Esophagus muscularis mucosa (tissue), 4 donors: Measurements from ENCODE around the gene ADORA1. TPM values are rescaled to one million over a fixed set of nuclear protein-coding genes. Genes with fewer than 3 reads are reported as not detected.

Experiments
- DNase-seq: peaks from one replicate; pipeline ENCODE4 v3.0.0-alpha.2; 2017; ENCODE audit errors: extremely low spot score
- H3K27ac ChIP-seq, 4 donors: fragments of 200-600 bp; sonication (generic); replicated peaks in 1 of 4; 1 replicate in 3 of 4; 2 replicates in 1 of 4; pipeline ENCODE4 v1.5.1; 2016 to 2019; ENCODE audit warnings: mild to moderate bottlenecking in 1 of 4
- H3K27me3 ChIP-seq, 4 donors: fragments of 200-600 bp; sonication (generic); one replicate each; pipeline versions ENCODE4 v1.5.1 to v1.6.0; 2016 to 2019
- H3K36me3 ChIP-seq, 4 donors: fragments of 200-600 bp; sonication (generic); one replicate each; pipeline ENCODE4 v1.5.1; 2016 to 2019
- H3K4me1 ChIP-seq, 4 donors: fragments of 200-600 bp; sonication (generic); one replicate each; pipeline ENCODE4 v1.5.1; 2016 to 2019
- H3K4me3 ChIP-seq, 4 donors: fragments of 200-600 bp; sonication (generic); 1 replicate in 2 of 4; 2 replicates in 2 of 4; pipeline ENCODE4 v1.5.1; 2016 to 2019; ENCODE audit warnings: mild to moderate bottlenecking in 4 of 4, moderate library complexity in 1 of 4
- H3K9me3 ChIP-seq, 4 donors: fragments of 200-600 bp; sonication (generic); 1 replicate in 3 of 4; 2 replicates in 1 of 4; pipeline ENCODE4 v1.5.1; 2016 to 2019
- EP300 ChIP-seq: sonication (generic); formaldehyde crosslinking; IDR thresholded peaks from one replicate; pipeline ENCODE4 v1.6.1; 2017; ENCODE audit warnings: antibody characterized with exemption
- POLR2A ChIP-seq: fragments of 450-650 bp; IDR thresholded peaks from one replicate; pipeline ENCODE4 v1.6.1; 2017; ENCODE audit warnings: antibody characterized with exemption, moderate library complexity, mild to moderate bottlenecking, low read depth
- POLR2AphosphoS5 ChIP-seq, 2 donors: sonication (generic); formaldehyde crosslinking; IDR thresholded peaks; one replicate each; pipeline ENCODE4 v1.6.1; 2017; ENCODE audit warnings: antibody characterized with exemption in 2 of 2
- WGBS: methylation state at CpG from one replicate; pipeline ENCODE4 v1.1.5; 2018; 5-methylcytosine and 5-hydroxymethylcytosine counted together
- intact Hi-C: fragments of 100-400 bp; cut with DNase I; formaldehyde crosslinking; loops from one replicate; pipeline ENCODE4 v1.15.1; 2023
- total RNA-seq, 4 donors: library from RNA; depleted of rRNA; stranded (reverse); fragments of >200 nt; gene quantifications; one replicate each; pipeline versions ENCODE4 v1.1.0 to v1.2.1, GENCODE V29; 2016
- TF ChIP-seq, protein P1 (sequence below), 3 experiments: fragments of 200-600 bp in 2 of 3; fragments of 450-650 bp in 1 of 3; sonication (generic) in 2 of 3; IDR thresholded peaks; one replicate each; pipeline ENCODE4 v1.5.1; 2017 to 2019; ENCODE audit warnings: antibody characterized with exemption in 3 of 3, mild to moderate bottlenecking in 2 of 3, moderate library complexity in 1 of 3

Gene ADORA1
- total RNA-seq, 4 donors from 2014 or later, result 0.34 to 1.7 (median 0.80) TPM

DNA sequence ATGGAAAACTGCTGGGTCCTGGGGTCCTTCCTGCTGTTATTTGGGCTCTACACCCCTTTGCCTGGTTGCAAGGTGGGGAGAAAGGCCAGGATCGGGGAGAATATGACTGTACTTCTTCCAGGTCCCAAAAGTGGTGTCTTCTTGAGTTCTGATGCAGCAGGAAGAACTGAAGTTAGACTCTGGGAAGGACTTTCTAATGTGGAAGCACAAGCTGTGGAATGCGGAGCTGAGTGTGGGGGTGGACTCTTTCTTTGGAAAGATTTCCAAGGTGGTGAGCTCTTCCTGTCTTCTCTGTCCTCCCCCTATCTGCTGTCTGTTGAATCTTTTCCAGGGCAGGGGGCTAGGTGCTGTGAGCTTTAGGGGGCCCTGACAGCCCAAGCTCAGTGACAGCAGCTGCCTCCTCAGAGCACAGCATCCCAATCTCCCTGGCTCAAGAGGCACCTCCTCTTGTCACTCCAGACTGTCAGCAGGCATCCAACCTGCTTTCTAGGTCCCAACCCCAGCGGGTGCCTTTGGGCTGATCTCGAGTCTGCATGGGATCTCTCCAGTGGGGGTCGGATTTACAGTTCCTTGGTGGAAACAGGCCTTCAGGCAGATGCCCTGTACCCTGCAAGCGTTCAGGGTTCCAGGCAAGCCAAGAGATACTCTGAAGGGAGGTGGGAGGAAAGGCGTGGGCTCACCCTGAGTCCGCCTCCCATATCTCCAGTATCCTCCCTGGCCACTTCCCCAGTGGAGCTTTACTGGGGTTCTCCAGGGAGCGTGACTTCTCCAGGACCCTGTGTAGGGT, 23.2 kb downstream of the ADORA1 start:
- intact Hi-C loops, result no loop called here
- Histone ChIP-seq H3K4me3 (no peak overlapping the region), H3K4me1 (peaks cover 0 to 4% (median 2%) of the 10 kb centered on the region in 4 donors), H3K27me3 (peaks cover 0 to 15% (median 0%) of the 10 kb centered on the region in 4 donors), H3K27ac (no peak overlapping the region), H3K9me3 (no peaks in the 10 kb centered on the region), H3K36me3 (no peaks in the 10 kb centered on the region)
- no peak for DNase-seq
- TF ChIP-seq EP300 (no peak), POLR2A (no peak), POLR2AphosphoS5 (IDR thresholded peaks at IDR 0.05) (no peak)
- TF ChIP-seq, protein P1, sequence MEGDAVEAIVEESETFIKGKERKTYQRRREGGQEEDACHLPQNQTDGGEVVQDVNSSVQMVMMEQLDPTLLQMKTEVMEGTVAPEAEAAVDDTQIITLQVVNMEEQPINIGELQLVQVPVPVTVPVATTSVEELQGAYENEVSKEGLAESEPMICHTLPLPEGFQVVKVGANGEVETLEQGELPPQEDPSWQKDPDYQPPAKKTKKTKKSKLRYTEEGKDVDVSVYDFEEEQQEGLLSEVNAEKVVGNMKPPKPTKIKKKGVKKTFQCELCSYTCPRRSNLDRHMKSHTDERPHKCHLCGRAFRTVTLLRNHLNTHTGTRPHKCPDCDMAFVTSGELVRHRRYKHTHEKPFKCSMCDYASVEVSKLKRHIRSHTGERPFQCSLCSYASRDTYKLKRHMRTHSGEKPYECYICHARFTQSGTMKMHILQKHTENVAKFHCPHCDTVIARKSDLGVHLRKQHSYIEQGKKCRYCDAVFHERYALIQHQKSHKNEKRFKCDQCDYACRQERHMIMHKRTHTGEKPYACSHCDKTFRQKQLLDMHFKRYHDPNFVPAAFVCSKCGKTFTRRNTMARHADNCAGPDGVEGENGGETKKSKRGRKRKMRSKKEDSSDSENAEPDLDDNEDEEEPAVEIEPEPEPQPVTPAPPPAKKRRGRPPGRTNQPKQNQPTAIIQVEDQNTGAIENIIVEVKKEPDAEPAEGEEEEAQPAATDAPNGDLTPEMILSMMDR (IDR thresholded peaks at IDR 0.05), result no peak
- WGBS, result 79% methylated on average over 7 of the region's 9 CpGs

DNA sequence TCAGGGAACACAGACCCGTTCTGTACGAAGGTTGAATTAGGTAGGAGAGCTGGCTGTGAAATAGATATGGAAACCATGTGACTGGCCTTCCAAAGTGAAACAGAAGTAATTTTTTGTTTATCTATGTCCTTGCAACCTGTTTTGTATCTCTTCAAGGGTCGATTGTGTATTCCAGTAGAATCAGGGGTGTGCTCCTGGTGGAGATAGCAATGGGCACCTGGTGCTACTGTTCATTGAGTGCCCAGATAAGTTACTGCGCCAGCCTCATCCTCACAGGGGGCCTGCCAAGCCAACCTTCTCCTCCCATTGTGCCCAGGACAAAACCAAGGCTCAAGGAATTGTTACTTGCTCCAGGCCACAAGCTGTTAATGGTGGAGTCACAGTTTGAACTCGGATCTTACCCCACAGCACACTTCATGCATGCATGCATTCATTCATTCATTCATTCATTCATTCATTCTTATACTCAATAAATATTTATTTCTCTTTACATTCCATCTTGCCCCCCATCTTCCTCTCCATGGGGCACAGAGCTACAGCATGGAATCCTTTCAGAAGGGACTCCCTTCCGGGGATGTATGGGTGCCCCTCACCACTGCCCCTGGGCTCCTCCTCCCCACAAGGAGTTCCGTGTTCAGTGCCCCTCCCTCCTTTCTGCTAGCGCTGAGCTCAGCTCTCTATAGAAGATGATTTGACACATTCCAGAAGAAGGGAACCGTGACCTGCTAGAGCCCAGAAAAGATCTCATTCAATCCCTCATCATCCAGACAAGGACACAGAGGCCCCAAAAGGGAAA, 24.0 kb downstream of the ADORA1 start:
- H3K27ac ChIP-seq, result no peak overlapping the region
- DNase-seq, result no peak
- peaks cover 0 to 15% (median 0%) of the 10 kb centered on the region in 4 donors for H3K27me3 ChIP-seq
- intact Hi-C loops, result no loop called here
- H3K9me3 ChIP-seq, result no peaks in the 10 kb centered on the region
- 71% methylated on average over 9 of the region's 9 CpGs for WGBS
- peaks cover 0 to 4% (median 2%) of the 10 kb centered on the region in 4 donors for H3K4me1 ChIP-seq
- TF ChIP-seq POLR2AphosphoS5 (IDR thresholded peaks at IDR 0.05), result no peak
- TF ChIP-seq EP300, result no peak
- TF ChIP-seq, protein P1 (IDR thresholded peaks at IDR 0.05), result no peak
- no peak for TF ChIP-seq POLR2A
- H3K36me3 ChIP-seq, result no peaks in the 10 kb centered on the region
- H3K4me3 ChIP-seq, result no peak overlapping the region

DNA sequence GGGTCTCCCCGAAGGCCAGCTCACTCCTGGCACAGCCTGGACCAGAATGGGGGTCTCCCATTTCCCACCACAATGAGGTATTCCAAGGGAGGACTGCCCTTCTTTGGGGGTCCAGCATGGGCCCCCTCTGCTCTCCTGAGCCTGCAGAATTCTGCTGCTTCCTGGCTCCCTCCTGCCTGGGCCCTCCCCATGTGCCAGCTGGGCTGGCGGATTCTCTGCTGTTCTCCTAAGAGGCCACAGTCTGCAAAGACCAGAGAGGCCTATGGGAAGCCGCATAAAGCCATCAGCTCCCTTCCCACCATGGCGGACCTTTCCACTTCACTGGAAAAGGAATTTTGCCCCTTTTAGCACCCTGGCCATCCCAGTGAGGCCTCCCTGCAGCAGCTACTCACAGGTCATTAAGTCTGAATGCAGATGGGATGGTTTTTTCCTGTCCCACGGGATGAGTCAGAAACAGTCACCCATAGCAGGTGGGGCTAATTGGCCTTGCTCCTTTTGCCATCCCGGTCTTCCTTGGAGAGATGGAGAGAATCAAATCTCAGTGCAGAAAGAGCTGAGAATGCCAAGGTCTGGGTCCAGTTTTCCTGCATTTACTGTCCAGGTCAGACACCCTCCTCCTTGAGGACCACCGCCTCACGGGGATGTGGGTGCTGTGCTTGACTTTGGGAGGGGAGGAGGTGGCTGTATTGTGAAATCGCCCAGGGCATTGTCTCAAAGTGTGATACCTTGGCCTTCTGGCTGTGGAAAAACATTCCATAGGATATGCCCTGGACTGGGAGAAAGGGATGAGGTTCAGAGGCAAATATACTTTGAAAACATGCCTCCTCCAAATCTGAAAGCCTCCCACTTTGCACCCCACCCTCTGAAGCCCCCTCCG, 24.9 kb downstream of the ADORA1 start:
- TF ChIP-seq, protein P1 (IDR thresholded peaks at IDR 0.05), result no peak
- TF ChIP-seq POLR2AphosphoS5 (IDR thresholded peaks at IDR 0.05) (no peak), POLR2A (no peak), EP300 (no peak)
- Histone ChIP-seq H3K9me3 (no peaks in the 10 kb centered on the region), H3K27me3 (peaks cover 0 to 15% (median 0%) of the 10 kb centered on the region in 4 donors), H3K27ac (no peak overlapping the region), H3K4me1 (peaks cover 0 to 4% (median 2%) of the 10 kb centered on the region in 4 donors), H3K4me3 (no peak overlapping the region), H3K36me3 (no peaks in the 10 kb centered on the region)
- no peak for DNase-seq
- WGBS, result 82% methylated on average over 8 of the region's 10 CpGs
- intact Hi-C loops, result no loop called here

DNA sequence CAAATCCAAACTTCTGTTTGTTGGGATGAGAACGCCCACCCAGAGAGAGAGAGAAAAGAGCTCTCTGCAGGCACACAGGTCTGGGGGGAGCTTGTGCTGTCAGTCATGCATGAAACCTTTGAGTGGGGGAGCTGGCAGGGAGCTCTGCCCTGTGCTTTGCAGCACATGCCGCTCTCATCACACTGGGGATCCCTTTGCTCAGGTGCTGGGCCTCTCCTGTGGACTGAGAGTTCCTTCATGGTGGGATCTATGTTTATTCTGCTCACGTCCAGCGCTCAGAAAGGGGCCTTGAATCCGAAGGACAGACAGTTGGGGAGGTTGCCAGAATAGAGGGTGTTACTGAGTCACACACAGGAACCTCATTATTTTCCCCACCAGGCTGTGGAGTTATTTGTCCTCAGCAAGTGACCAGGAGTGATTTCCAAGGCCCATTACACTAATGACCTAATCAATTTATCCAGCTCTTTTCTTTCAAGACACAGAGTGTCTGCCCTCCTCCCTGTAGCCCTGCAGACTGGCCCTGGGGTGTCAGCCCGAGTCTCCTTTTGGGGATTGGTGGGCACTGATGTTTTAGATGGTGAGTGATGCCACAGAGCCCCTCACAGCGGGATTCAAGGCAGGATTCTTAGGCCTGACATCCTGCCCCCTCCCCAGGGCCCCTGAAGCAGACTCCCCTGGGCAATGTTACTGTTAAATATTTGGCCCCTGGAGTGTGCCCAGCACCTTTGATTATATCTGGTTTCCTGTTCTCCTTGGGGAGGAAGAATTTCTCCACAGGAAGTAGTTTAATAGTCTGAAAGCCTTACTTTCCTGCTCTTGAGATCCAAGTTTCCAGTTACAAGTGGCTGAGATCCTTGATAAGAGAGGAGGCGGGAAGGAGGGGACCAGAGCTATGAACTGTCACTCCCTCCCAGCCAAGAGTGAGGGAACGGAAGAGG, 25.8 kb downstream of the ADORA1 start:
- Histone ChIP-seq H3K9me3 (peaks cover 0 to 3% (median 0%) of the 10 kb centered on the region in 4 donors), H3K4me1 (peaks cover 0 to 4% (median 2%) of the 10 kb centered on the region in 4 donors), H3K4me3 (no peak overlapping the region), H3K36me3 (no peaks in the 10 kb centered on the region), H3K27ac (no peak overlapping the region), H3K27me3 (peaks cover 0 to 15% (median 0%) of the 10 kb centered on the region in 4 donors)
- TF ChIP-seq POLR2AphosphoS5 (IDR thresholded peaks at IDR 0.05), result no peak
- TF ChIP-seq, protein P1 (IDR thresholded peaks at IDR 0.05), result no peak
- TF ChIP-seq EP300, result no peak
- intact Hi-C loops, result no loop called here
- no peak for DNase-seq
- 82% methylated on average over 7 of the region's 9 CpGs for WGBS
